GM23338 (cell line): ENCODE data around the gene TSC22D1. TPM values are rescaled to one million over a fixed set of nuclear protein-coding genes. Genes with fewer than 3 reads are reported as not detected.

Experiments used
- ATAC-seq: fragments of 200-7000 bp; cut with Tn5 transposase; 3 replicates; pipeline ENCODE4 v1.9.1; 2020
- DNase-seq: peaks from one replicate; pipeline ENCODE4 v3.0.0-alpha.2; 2015; ENCODE audit warnings: low spot score
- H2AFZ ChIP-seq: fragments of 200-600 bp; sonication (generic); 2 replicates; pipeline ENCODE4 v1.8.0; 2016; ENCODE audit warnings: antibody characterized with exemption, mild to moderate bottlenecking, moderate library complexity
- H3F3A ChIP-seq: fragments of 200-600 bp; sonication (generic); replicated peaks from 2 replicates; pipeline ENCODE4 v1.8.0; 2017; ENCODE audit warnings: antibody characterized with exemption, mixed run types, low read depth
- H3K27ac ChIP-seq: fragments of 200-600 bp; sonication (generic); 2 replicates; pipeline ENCODE4 v1.6.1; 2016; ENCODE audit warnings: low read depth
- H3K27me3 ChIP-seq: fragments of 200-600 bp; sonication (generic); 2 replicates; pipeline ENCODE4 v1.8.0; 2016; ENCODE audit warnings: mild to moderate bottlenecking, mixed run types, moderate library complexity; ENCODE audit not compliant: insufficient read depth
- H3K36me3 ChIP-seq: fragments of 200-600 bp; sonication (generic); 2 replicates; pipeline ENCODE4 v1.8.0; 2016; ENCODE audit warnings: mild to moderate bottlenecking; ENCODE audit not compliant: insufficient read depth
- H3K4me1 ChIP-seq: fragments of 200-600 bp; sonication (generic); 2 replicates; pipeline ENCODE4 v1.8.0; 2016; ENCODE audit warnings: mild to moderate bottlenecking, moderate library complexity; ENCODE audit not compliant: insufficient read depth
- H3K4me2 ChIP-seq: fragments of 200-600 bp; sonication (generic); 2 replicates; pipeline ENCODE4 v1.7.1; 2017; ENCODE audit warnings: mixed run types
- H3K4me3 ChIP-seq: fragments of 200-600 bp; sonication (generic); 2 replicates; pipeline ENCODE4 v1.6.1; 2016; ENCODE audit warnings: mixed run types
- H3K79me2 ChIP-seq: fragments of 200-600 bp; sonication (generic); replicated peaks from 2 replicates; pipeline ENCODE4 v1.8.0; 2017; ENCODE audit warnings: mild to moderate bottlenecking; ENCODE audit not compliant: insufficient read depth
- H3K9me2 ChIP-seq: fragments of 200-600 bp; sonication (generic); 2 replicates; pipeline ENCODE4 v1.8.0; 2017; ENCODE audit not compliant: insufficient read depth
- H4K20me1 ChIP-seq: fragments of 200-600 bp; sonication (generic); replicated peaks from 2 replicates; pipeline ENCODE4 v1.8.0; 2017; ENCODE audit warnings: mild to moderate bottlenecking; ENCODE audit not compliant: insufficient read depth
- H3K27ac Mint-ChIP-seq: 2 replicates; pipeline ENCODE4 v1.8.0; 2020; ENCODE audit warnings: inconsistent platforms, mild to moderate bottlenecking, moderate library complexity, mixed read lengths
- H3K27me3 Mint-ChIP-seq: 3 replicates; pipeline ENCODE4 v1.8.0; 2022; ENCODE audit warnings: low read depth, mild to moderate bottlenecking, moderate library complexity, mixed read lengths, inconsistent platforms; ENCODE audit not compliant: insufficient read depth, poor library complexity
- H3K36me3 Mint-ChIP-seq: 3 replicates; pipeline ENCODE4 v1.8.0; 2021; ENCODE audit warnings: low read depth, mild to moderate bottlenecking, inconsistent platforms, moderate library complexity, mixed read lengths
- H3K4me1 Mint-ChIP-seq: 3 replicates; pipeline ENCODE4 v1.8.0; 2020; ENCODE audit warnings: mild to moderate bottlenecking, inconsistent platforms, mixed read lengths
- H3K4me3 Mint-ChIP-seq: 3 replicates; pipeline ENCODE4 v1.8.0; 2021; ENCODE audit warnings: moderate library complexity, mild to moderate bottlenecking, inconsistent platforms, mixed read lengths
- H3K9me3 Mint-ChIP-seq: 3 replicates; pipeline ENCODE4 v1.8.0; 2020; ENCODE audit warnings: moderate library complexity, mild to moderate bottlenecking, inconsistent platforms, mixed read lengths
- CREB1 ChIP-seq: fragments of 250-450 bp; sonication (Bioruptor Pico); IDR thresholded peaks from 2 replicates; pipeline ENCODE4 v1.5.0; 2020; ENCODE audit warnings: low read depth, mild to moderate bottlenecking, moderate library complexity
- CTCF ChIP-seq, 2 experiments: fragments of 200-600 bp in 1 of 2; sonication (generic) in 1 of 2; conservative IDR thresholded peaks; 2 replicates each; pipeline versions ENCODE4 v1.5.1 to v1.6.1; 2016 to 2017; ENCODE audit warnings: antibody characterized with exemption in 2 of 2, low read depth in 2 of 2, mild to moderate bottlenecking in 2 of 2, moderate library complexity in 1 of 2
- EZH2 ChIP-seq: fragments of 200-600 bp; sonication (generic); IDR thresholded peaks from one replicate; pipeline ENCODE4 v1.8.0; 2017; ENCODE audit warnings: antibody characterized with exemption, mild to moderate bottlenecking, low read depth; ENCODE audit not compliant: unreplicated experiment
- EZH2phosphoT487 ChIP-seq: fragments of 200-600 bp; sonication (generic); IDR thresholded peaks from one replicate; pipeline ENCODE4 v1.8.1; 2018; ENCODE audit warnings: antibody characterized with exemption; ENCODE audit not compliant: unreplicated experiment
- JUNB ChIP-seq: IDR thresholded peaks from one replicate; pipeline ENCODE4 v1.6.1; 2016; ENCODE audit warnings: antibody characterized with exemption; ENCODE audit not compliant: unreplicated experiment
- NANOG ChIP-seq: IDR thresholded peaks from 2 replicates; pipeline ENCODE4 v1.6.1; 2016; ENCODE audit warnings: antibody characterized with exemption, borderline replicate concordance
- POLR2AphosphoS5 ChIP-seq: IDR thresholded peaks from 2 replicates; pipeline ENCODE4 v1.6.1; 2016; ENCODE audit warnings: antibody characterized with exemption, low read depth
- REST ChIP-seq: IDR thresholded peaks from one replicate; pipeline ENCODE4 v1.6.1; 2018; ENCODE audit warnings: antibody characterized with exemption; ENCODE audit not compliant: unreplicated experiment
- STAT1 ChIP-seq: IDR thresholded peaks from one replicate; pipeline ENCODE4 v1.6.1; 2016; ENCODE audit warnings: antibody characterized with exemption; ENCODE audit not compliant: unreplicated experiment
- ZNF114 ChIP-seq: fragments of 250-450 bp; sonication (Bioruptor Pico); IDR thresholded peaks from 2 replicates; pipeline ENCODE4 v1.5.0; 2020; ENCODE audit warnings: mild to moderate bottlenecking, moderate library complexity
- ZNF462 ChIP-seq: fragments of 250-450 bp; sonication (Bioruptor Pico); IDR thresholded peaks from 2 replicates; pipeline ENCODE4 v1.5.0; 2020; ENCODE audit warnings: mild to moderate bottlenecking, moderate library complexity
- polyA plus RNA-seq: library from polyadenylated mRNA; unstranded; fragments of >200 nt; fragmentation: Nextera tagmentation; extraction: Ambion mirVana; gene quantifications from 2 replicates; pipeline ENCODE4 v1.2.1, GENCODE V29; 2016
- total RNA-seq: library from RNA; depleted of rRNA; stranded (reverse); fragments of >200 nt; shearing (Covaris generic); gene quantifications from 2 replicates; pipeline ENCODE4 v1.2.3, GENCODE V29; 2014

The TSC22D1 gene
- total and polyA plus RNA-seq, 2 experiments from 2014 or later = 58.5 to 114 TPM

GRCh38 chr13:44620057-44620456 is 43.9 kb upstream of the TSC22D1 start:
- peaks cover under 1% of the 10 kb centered on the region for H3K27me3 Mint-ChIP-seq
- Histone ChIP-seq H3F3A (no peaks in the 10 kb centered on the region), H3K27ac (no peak overlapping the region), H3K27me3 (no peaks in the 10 kb centered on the region), H3K79me2 (no peaks in the 10 kb centered on the region), H3K36me3 (no peaks in the 10 kb centered on the region), H3K4me3 (no peak overlapping the region), H3K4me2 (no peak overlapping the region), H3K9me2 (no peaks in the 10 kb centered on the region), H4K20me1 (no peaks in the 10 kb centered on the region), H3K4me1 (no peaks in the 10 kb centered on the region), H2AFZ (no peak overlapping the region)
- ATAC-seq = no peak
- no peaks in the 10 kb centered on the region for H3K9me3 Mint-ChIP-seq
- DNase-seq = no peak
- H3K27ac Mint-ChIP-seq = no peak overlapping the region
- H3K4me3 Mint-ChIP-seq = no peak overlapping the region
- no peak for TF ChIP-seq CREB1 (CRISPR knock-in tag)
- no peak for TF ChIP-seq EZH2phosphoT487
- TF ChIP-seq JUNB = no peak
- TF ChIP-seq EZH2 = no peak
- TF ChIP-seq CTCF (conservative IDR thresholded peaks at IDR 0.05; ENCODE audit: low read depth in 2 of 2) = no peak
- TF ChIP-seq STAT1 = no peak
- no peak for TF ChIP-seq NANOG
- no peak for TF ChIP-seq POLR2AphosphoS5
- TF ChIP-seq ZNF462 (CRISPR knock-in tag) = no peak
- no peak for TF ChIP-seq ZNF114
- no peak for TF ChIP-seq REST
- H3K36me3 Mint-ChIP-seq = no peaks in the 10 kb centered on the region
- peaks cover 3% of the 10 kb centered on the region; the same call in 1 of the 3 replicates for H3K4me1 Mint-ChIP-seq
